Activated naive CD4-positive, alpha-beta T cell treated with anti-CD3 and anti-CD28 coated beads, Interleukin-2, amount 50 U/mL, for 24 hours (primary cell): ENCODE data around the gene CLMP.
A peak's percentile ranks its signal among the peaks of the same experiment; 100 is the strongest.
"Not testable (repeated sequence)": the region's sequence is repeated elsewhere in the genome, so short reads cannot be mapped to it uniquely, and the experiment has no call there.

Experiments
- H3K27ac Mint-ChIP-seq: one replicate; pipeline ENCODE4 v1.8.0; 2021; ENCODE audit warnings: mild to moderate bottlenecking, mixed read lengths
- H3K27me3 Mint-ChIP-seq: one replicate; pipeline ENCODE4 v1.8.0; 2021; ENCODE audit warnings: mixed read lengths
- H3K36me3 Mint-ChIP-seq: one replicate; pipeline ENCODE4 v1.8.0; 2021; ENCODE audit warnings: mixed read lengths
- H3K4me1 Mint-ChIP-seq: one replicate; pipeline ENCODE4 v1.8.0; 2021; ENCODE audit warnings: mixed read lengths
- H3K4me3 Mint-ChIP-seq: one replicate; pipeline ENCODE4 v1.8.0; 2021; ENCODE audit warnings: mild to moderate bottlenecking, mixed read lengths
- H3K9me3 Mint-ChIP-seq: one replicate; pipeline ENCODE4 v1.8.0; 2021; ENCODE audit warnings: mixed read lengths

The CLMP gene

DNA sequence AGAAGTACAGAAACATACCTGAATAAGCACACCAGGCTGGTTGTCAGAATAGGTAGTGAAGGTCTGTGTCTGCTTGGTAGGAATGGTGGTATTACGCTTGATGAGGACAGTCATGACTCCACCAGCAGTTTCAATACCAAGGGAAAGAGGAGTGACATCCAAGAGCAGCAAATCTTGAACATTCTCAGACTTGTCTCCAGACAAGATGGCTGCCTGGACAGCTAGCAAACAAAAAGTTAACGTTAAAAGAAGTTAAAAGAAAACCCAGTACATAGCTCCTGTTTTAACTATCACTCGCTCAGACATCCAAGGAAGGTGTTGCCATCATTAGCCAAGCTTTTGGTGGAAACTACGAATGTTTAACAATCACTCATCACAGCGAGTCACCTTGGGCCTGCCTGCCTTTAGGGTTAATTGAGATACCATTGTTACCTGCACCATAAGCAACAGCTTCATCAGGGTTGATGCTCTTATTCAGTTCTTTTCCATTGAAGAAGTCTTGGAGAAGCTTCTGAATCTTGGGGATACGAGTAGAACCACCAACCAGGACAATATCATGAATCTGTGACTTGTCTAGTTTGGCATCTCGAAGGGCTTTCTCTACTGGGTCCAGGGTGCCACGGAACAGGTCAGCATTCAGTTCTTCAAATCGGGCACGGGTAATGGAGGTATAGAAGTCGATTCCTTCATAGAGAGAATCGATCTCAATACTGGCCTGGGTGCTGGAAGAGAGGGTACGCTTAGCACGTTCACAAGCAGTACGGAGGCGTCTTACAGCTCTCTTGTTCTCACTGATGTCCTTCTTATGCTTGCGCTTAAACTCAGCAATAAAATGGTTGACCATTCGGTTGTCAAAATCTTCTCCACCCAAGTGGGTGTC, 135.8 kb downstream of the CLMP start:
- H3K4me3 Mint-ChIP-seq, result peak overlapping the region; percentile 99
- not testable (repeated sequence) for H3K27me3 Mint-ChIP-seq, H3K9me3 Mint-ChIP-seq
- peaks cover 48% of the 10 kb centered on the region for H3K36me3 Mint-ChIP-seq
- peak overlapping the region; percentile 98 for H3K27ac Mint-ChIP-seq
- peaks cover 53% of the 10 kb centered on the region for H3K4me1 Mint-ChIP-seq

DNA sequence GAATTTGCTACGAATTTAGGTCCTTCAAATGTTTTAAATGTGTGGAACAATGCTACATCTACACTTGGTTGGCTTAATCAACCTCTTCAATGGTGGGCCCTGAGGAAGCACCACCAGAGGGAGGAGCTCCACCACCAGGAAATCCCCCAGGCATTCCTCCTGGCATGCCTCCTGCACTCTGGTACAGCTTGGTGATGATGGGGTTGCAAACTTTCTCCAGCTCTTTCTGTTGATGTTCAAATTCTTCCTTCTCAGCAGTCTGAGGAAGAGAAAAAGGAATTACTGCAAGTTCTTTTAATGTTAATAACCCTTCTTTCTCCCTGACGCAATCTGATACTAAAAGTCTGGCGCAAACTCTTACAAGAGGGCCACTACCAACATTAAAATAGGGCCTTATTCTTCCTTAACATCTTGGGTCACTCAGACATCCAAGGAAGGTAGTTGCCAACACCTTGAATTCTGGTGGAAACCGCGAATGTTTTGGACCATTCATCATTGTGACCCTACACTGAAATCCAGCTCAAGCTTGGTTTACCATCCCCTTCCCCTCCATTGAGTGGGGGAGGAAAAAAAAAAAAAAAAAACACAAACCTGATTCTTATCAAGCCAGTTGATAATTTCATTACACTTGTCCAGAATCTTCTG, 137.3 kb downstream of the CLMP start:
- Mint-ChIP-seq H3K27ac (peak overlapping the region; percentile 98), H3K27me3 (no peaks in the 10 kb centered on the region), H3K4me1 (peaks cover 50% of the 10 kb centered on the region)

DNA sequence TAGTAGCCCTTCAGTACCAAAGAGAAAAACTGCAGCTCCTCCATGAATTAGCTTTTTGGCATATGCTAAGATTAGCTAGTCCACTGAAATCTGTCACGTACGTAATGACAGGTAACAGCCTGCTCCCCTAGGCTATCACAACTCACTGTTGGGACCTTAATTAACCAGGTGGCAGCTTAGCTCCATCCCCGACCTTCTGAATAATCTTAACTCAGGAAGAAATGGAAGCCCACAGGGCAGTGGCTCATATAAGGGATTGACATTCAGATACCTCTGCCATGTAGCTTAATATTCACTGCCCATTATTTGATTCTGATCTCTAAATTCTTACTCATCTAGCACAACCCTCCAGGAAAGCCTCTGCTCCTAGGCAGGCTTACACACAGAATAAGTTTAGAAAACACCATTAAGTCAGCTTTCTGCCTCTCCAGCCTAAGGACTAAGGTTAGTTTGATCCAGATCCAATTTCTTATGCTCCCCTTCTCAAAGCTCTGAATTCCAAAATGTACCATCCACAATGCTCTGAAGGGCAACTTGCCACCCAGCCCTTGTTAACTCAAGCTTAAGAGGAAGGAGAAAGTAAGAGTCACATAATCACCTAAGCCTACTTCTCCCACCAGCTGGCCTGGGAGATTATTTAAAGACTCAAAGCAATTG, 138.1 kb downstream of the CLMP start:
- H3K4me1 Mint-ChIP-seq, result peaks cover 50% of the 10 kb centered on the region
- peak overlapping the region; percentile 99 for H3K4me3 Mint-ChIP-seq
- no peaks in the 10 kb centered on the region for H3K9me3 Mint-ChIP-seq
- peak overlapping the region; percentile 86 for H3K27ac Mint-ChIP-seq
- H3K36me3 Mint-ChIP-seq, result peaks cover 49% of the 10 kb centered on the region
- H3K27me3 Mint-ChIP-seq, result no peaks in the 10 kb centered on the region

More for the DNA sequence above, 137.3 kb downstream of the CLMP start:
- Mint-ChIP-seq H3K9me3 (no peaks in the 10 kb centered on the region), H3K36me3 (peaks cover 49% of the 10 kb centered on the region), H3K4me3 (peak overlapping the region; percentile 99)

GRCh38 chr11:123055191-123055901, 139.7 kb downstream of the CLMP start:
- H3K27ac Mint-ChIP-seq, result peak overlapping the region; percentile 35
- peaks cover 34% of the 10 kb centered on the region for H3K36me3 Mint-ChIP-seq
- H3K27me3 Mint-ChIP-seq, result no peaks in the 10 kb centered on the region
- peak overlapping the region; percentile 99 for H3K4me3 Mint-ChIP-seq
- H3K9me3 Mint-ChIP-seq, result no peaks in the 10 kb centered on the region
- peaks cover 50% of the 10 kb centered on the region for H3K4me1 Mint-ChIP-seq

GRCh38 chr11:123054301-123055065, 140.6 kb downstream of the CLMP start:
- peak overlapping the region; percentile 7 for H3K4me3 Mint-ChIP-seq
- peaks cover 25% of the 10 kb centered on the region for H3K36me3 Mint-ChIP-seq
- H3K9me3 Mint-ChIP-seq, result no peaks in the 10 kb centered on the region
- peaks cover 50% of the 10 kb centered on the region for H3K4me1 Mint-ChIP-seq
- no peaks in the 10 kb centered on the region for H3K27me3 Mint-ChIP-seq
- peak overlapping the region; percentile 32 for H3K27ac Mint-ChIP-seq

DNA sequence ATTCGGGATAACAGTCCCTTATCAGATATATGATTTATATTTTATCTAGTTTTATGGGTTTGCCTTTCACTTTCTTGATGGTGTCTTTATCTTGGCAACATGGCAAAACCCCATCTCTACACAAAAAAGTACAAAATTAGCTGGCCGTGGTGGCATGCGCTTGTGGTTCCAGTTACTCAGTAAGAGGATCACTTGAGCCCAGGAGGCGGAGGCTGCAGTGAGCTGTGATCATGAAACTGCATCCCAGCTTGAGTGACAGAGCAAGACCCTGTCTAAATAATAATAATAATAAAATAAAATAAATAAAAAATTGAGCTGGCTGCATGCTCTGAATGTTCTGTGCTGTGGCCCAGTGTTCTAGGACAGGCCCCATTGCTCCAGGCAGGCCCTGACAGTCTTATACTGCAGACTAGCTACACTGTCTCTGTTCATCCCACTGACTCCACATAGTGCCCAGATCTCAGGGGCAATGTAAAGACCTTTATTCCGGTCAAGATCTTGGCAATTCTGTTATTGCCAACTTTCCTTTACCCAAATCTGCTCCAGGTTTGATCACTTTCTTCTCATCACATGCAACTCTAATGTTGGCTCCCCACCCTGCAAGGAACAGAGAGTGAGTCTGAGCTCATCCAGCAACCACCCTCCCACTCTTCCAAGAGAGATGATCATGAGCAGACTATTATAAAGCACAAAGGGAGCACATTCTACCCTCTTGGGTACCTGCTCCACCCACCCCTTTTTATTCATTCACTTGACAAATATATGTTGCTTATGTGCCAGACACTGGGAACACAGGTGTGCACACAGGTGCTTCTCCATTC, 141.9 kb downstream of the CLMP start:
- peaks cover 40% of the 10 kb centered on the region for H3K4me1 Mint-ChIP-seq
- peak overlapping the region; percentile 80 for H3K27ac Mint-ChIP-seq
- peaks cover 12% of the 10 kb centered on the region for H3K36me3 Mint-ChIP-seq
- H3K9me3 Mint-ChIP-seq, result no peaks in the 10 kb centered on the region
- H3K27me3 Mint-ChIP-seq, result no peaks in the 10 kb centered on the region
- H3K4me3 Mint-ChIP-seq, result no peak overlapping the region

GRCh38 chr11:123051634-123052033, 143.4 kb downstream of the CLMP start:
- Mint-ChIP-seq H3K4me1 (peaks cover 26% of the 10 kb centered on the region), H3K27ac (no peak overlapping the region)

DNA sequence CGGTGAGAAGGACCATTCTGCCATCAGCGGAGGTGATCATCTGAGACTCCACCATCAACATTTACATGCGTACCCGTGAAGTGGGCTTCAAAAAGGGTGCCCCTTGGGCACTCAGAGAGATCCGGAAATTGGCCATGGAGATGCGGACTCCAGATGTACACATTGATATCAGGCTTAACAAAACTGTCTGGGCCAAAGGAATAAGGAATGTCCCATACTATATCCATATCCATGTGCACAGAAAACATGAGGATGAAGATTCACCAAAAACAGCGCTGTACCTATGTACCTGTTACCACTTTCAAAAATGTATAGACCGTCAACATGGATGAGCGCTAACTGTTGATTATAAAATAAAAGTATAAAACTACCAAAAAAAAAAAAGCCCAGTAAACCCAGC, 143.9 kb downstream of the CLMP start:
- Mint-ChIP-seq H3K9me3 (no peaks in the 10 kb centered on the region), H3K27me3 (no peaks in the 10 kb centered on the region), H3K4me3 (no peak overlapping the region), H3K36me3 (peaks cover 3% of the 10 kb centered on the region), H3K27ac (no peak overlapping the region), H3K4me1 (peaks cover 21% of the 10 kb centered on the region)

More at GRCh38 chr11:123051634-123052033, 143.4 kb downstream of the CLMP start:
- Mint-ChIP-seq H3K4me3 (no peak overlapping the region), H3K36me3 (peaks cover 3% of the 10 kb centered on the region), H3K27me3 (no peaks in the 10 kb centered on the region), H3K9me3 (no peaks in the 10 kb centered on the region)

DNA sequence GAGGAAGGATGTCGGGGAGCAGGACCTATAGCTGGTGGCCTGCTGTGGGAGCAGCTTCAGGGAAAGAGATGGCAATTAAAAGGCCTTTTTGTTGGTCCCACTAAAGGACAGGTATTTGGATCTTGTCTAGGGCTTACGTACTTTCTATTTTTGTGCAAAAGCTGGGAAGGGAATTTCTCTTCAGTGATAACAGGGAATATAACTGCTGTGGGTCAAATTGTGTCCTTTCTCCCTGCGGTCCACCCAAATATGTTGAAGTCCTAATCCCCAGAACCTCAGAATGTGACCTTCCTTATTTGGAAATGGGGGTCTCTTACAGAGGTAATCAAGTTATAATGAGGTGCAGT, 147.1 kb downstream of the CLMP start:
- H3K4me1 Mint-ChIP-seq, result no peaks in the 10 kb centered on the region
- no peaks in the 10 kb centered on the region for H3K36me3 Mint-ChIP-seq
- H3K9me3 Mint-ChIP-seq, result no peaks in the 10 kb centered on the region
- no peak overlapping the region for H3K4me3 Mint-ChIP-seq
- no peaks in the 10 kb centered on the region for H3K27me3 Mint-ChIP-seq
- H3K27ac Mint-ChIP-seq, result peak overlapping the region; percentile 1

GRCh38 chr11:123047266-123047946, 147.6 kb downstream of the CLMP start:
- no peak overlapping the region for H3K4me3 Mint-ChIP-seq
- no peaks in the 10 kb centered on the region for H3K27me3 Mint-ChIP-seq
- H3K4me1 Mint-ChIP-seq, result no peaks in the 10 kb centered on the region
- peak overlapping the region; percentile 1 for H3K27ac Mint-ChIP-seq
- H3K9me3 Mint-ChIP-seq, result no peaks in the 10 kb centered on the region
- H3K36me3 Mint-ChIP-seq, result no peaks in the 10 kb centered on the region

GRCh38 chr11:123046473-123047259, 148.4 kb downstream of the CLMP start:
- Mint-ChIP-seq H3K36me3 (no peaks in the 10 kb centered on the region), H3K4me1 (no peaks in the 10 kb centered on the region), H3K27me3 (no peaks in the 10 kb centered on the region), H3K9me3 (no peaks in the 10 kb centered on the region), H3K27ac (no peak overlapping the region), H3K4me3 (no peak overlapping the region)

DNA sequence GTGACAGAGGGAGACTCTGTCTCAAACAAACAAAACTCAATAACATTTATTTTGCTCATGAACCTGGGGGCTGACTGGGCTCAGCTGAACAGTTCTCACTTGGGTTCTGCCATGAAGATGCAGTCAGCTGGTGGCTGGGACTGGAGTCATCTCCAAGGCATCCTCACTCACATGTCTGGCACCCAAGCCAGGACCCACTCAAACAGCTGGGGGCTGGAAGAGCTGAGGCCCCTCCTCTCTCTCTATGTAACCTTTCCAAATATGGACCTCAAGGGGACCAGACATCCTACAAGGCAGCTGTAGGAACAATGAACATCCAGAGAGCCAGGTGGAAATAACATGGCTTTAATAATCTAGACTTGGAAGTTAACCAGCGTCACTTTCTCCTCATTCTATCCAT, 149.9 kb downstream of the CLMP start:
- H3K27me3 Mint-ChIP-seq, result no peaks in the 10 kb centered on the region
- no peaks in the 10 kb centered on the region for H3K9me3 Mint-ChIP-seq
- H3K27ac Mint-ChIP-seq, result no peak overlapping the region
- no peaks in the 10 kb centered on the region for H3K36me3 Mint-ChIP-seq
- no peaks in the 10 kb centered on the region for H3K4me1 Mint-ChIP-seq
- H3K4me3 Mint-ChIP-seq, result no peak overlapping the region

GRCh38 chr11:123041185-123041584, 153.9 kb downstream of the CLMP start:
- H3K9me3 Mint-ChIP-seq, result no peaks in the 10 kb centered on the region
- no peaks in the 10 kb centered on the region for H3K4me1 Mint-ChIP-seq
- no peaks in the 10 kb centered on the region for H3K27me3 Mint-ChIP-seq
- no peaks in the 10 kb centered on the region for H3K36me3 Mint-ChIP-seq
- no peak overlapping the region for H3K27ac Mint-ChIP-seq
- H3K4me3 Mint-ChIP-seq, result peak overlapping the region; percentile 7
